HepG2 (cell line): ENCODE data around the gene CAPN15. TPM values are rescaled to one million over a fixed set of nuclear protein-coding genes. Genes with fewer than 3 reads are reported as not detected.

Experiments used
- EED ChIP-seq: sonication (generic); formaldehyde crosslinking; IDR thresholded peaks from 2 replicates; pipeline ENCODE4 v1.5.0; 2020; ENCODE audit warnings: mild to moderate bottlenecking, missing genetic modification reagents
- GRHL1 ChIP-seq: sonication (generic); formaldehyde crosslinking; conservative IDR thresholded peaks from 2 replicates; pipeline ENCODE4 v1.8.0; 2022; ENCODE audit warnings: missing genetic modification reagents
- KDM1A ChIP-seq: IDR thresholded peaks from 2 replicates; pipeline ENCODE4 v1.6.1; 2016; ENCODE audit warnings: missing compliant biosample characterization
- PATZ1 ChIP-seq: sonication (generic); formaldehyde crosslinking; IDR thresholded peaks from 2 replicates; pipeline ENCODE4 v1.4.0; 2020; ENCODE audit warnings: missing genetic modification reagents
- PRDM10 ChIP-seq: sonication (generic); formaldehyde crosslinking; IDR thresholded peaks from 2 replicates; pipeline ENCODE4 v1.4.0; 2020; ENCODE audit warnings: low read depth, missing genetic modification reagents
- RBM22 ChIP-seq: fragments of 200-400 bp; formaldehyde crosslinking; optimal IDR thresholded peaks from 2 replicates; pipeline ENCODE3; 2017; ENCODE audit warnings: mild to moderate bottlenecking, low read length, moderate library complexity
- TBP ChIP-seq: sonication (generic); formaldehyde crosslinking; IDR thresholded peaks from 2 replicates; pipeline ENCODE4 v1.5.0; 2020; ENCODE audit warnings: missing genetic modification reagents
- YEATS2 ChIP-seq: sonication (generic); formaldehyde crosslinking; IDR thresholded peaks from 2 replicates; pipeline ENCODE4 v1.4.0; 2020; ENCODE audit warnings: missing genetic modification reagents, borderline replicate concordance
- ZNF567 ChIP-seq: sonication (generic); formaldehyde crosslinking; IDR thresholded peaks from 2 replicates; pipeline ENCODE4 v1.8.1; 2023; ENCODE audit warnings: mild to moderate bottlenecking, missing genetic modification reagents, borderline replicate concordance
- polyA plus RNA-seq, 8 experiments: library from polyadenylated mRNA; depleted of rRNA in 3 of 8; stranded (reverse) in 7 of 8; unstranded in 1 of 8; fragments of >200 nt; fragmentation: Illumina TruSeq in 4 of 8; extraction: Trizol in 4 of 8; gene quantifications; 2 replicates each; pipeline versions ENCODE4 v1.2.1 to v1.2.3, GENCODE V29; 2011 to 2016; ENCODE audit warnings: low read depth in 4 of 8, missing spikeins in 1 of 8, mixed read lengths in 1 of 8; ENCODE audit not compliant: insufficient read depth in 1 of 8
- total RNA-seq, 5 experiments: library from RNA; depleted of rRNA; stranded (reverse); fragments of >200 nt; fragmentation: Illumina TruSeq; extraction: Trizol; gene quantifications; 2 replicates each; pipeline ENCODE4 v1.2.3, GENCODE V29; 2016; ENCODE audit warnings: low read depth in 1 of 5

CAPN15 gene
- total and polyA plus RNA-seq, 2 of the 13 experiments (the other 11 are each of a cell fraction or from before 2014, with no cell fraction given): 14.9 to 24.5 TPM

GRCh38 chr16:568401-569258, 41.1 kb downstream of the CAPN15 start (continued):
- TF ChIP-seq PRDM10 (CRISPR knock-in tag) (no peak), GRHL1 (CRISPR knock-in tag) (no peak), KDM1A (CRISPR knock-in tag) (no peak), EED (CRISPR knock-in tag) (0 out of 2 replicates have a peak, but pooled peaks have one; percentile 21), YEATS2 (CRISPR knock-in tag) (no peak), PATZ1 (CRISPR knock-in tag) (no peak), RBM22 (no peak), ZNF567 (no peak), TBP (CRISPR knock-in tag) (no peak)
- TF ChIP-seq, all 625 proteins: peak for 2
